SU-DHL-6 (cell line): ENCODE measurements around the gene ARHGAP10.

Source experiments
- CTCF ChIP-seq: fragments of 200-600 bp; sonication (generic); IDR thresholded peaks from one replicate; pipeline ENCODE4 v1.5.1; 2017; ENCODE audit warnings: antibody characterized with exemption, mild to moderate bottlenecking, low read length, moderate library complexity; ENCODE audit not compliant: insufficient read depth, poor library complexity, severe bottlenecking
- EZH2phosphoT487 ChIP-seq: fragments of 200-600 bp; sonication (generic), shearing (Covaris generic); conservative IDR thresholded peaks from 2 replicates; pipeline ENCODE4 v1.6.1; 2018; ENCODE audit warnings: mild to moderate bottlenecking, antibody characterized with exemption, low read length, moderate library complexity, mixed read lengths

GRCh38 chr4:148112231-148112982, 380.5 kb downstream of the ARHGAP10 start:
- no peak for TF ChIP-seq CTCF
- TF ChIP-seq EZH2phosphoT487, result no peak
